ENCODE data around the gene SURF4.

Gene SURF4

DNA sequence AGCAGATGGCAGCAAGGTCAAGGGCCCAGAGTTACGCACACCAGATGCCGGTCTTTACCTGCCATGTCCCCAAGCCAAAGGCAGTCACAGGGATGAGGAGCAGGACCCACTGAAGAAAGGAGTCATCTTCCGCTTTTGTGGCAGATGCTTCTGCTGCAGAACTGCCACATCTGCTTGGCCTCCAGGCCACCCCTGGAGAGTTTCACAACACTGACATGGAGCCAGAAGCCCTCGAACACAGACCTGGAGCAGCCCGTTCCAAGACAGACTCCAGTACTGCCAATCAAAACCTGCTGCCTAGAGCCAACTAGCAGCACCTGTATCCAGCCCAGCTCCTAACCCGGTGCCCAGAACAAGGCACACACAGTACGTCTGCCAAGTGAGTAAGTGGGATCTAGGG is 21.1 kb downstream of the SURF4 start:
- Histone ChIP-seq H3K27me3 (ENCODE audit: insufficient read depth, low read depth, severe bottlenecking) (no peaks in the 10 kb centered on the region), H3K36me3 (peaks cover 55% of the 10 kb centered on the region)
- DNase-seq, result peak; percentile 34

DNA sequence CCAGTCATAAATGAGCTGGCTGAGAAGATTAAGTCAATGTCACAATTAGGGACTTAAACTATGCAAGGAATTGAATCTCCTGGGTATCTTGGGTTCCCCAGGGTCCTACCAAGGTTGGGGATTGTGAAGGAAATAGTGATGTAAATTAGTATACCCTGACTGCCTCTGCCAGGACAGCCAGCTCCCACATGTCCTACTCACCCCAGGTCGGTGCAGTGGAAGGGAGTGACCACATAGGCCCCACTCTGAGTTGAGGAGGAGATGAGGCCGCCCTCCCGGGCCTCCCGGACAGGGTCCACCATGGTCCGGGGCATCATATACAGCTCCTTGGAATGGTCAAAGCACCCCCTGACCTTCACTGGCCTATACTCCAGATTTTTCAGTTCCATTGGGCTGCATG is 22.3 kb downstream of the SURF4 start:
- Histone ChIP-seq H3K9me3 (ENCODE audit: severe bottlenecking) (no peaks in the 10 kb centered on the region), H3K4me3 (ENCODE audit: low read depth, low read length) (no peak overlapping the region), H3K27ac (peak overlapping the region; percentile 63), H3K36me3 (peaks cover 59% of the 10 kb centered on the region), H3K27me3 (ENCODE audit: insufficient read depth, low read depth, severe bottlenecking) (no peaks in the 10 kb centered on the region)
- DNase-seq, result no peak
- TF ChIP-seq, protein P1, sequence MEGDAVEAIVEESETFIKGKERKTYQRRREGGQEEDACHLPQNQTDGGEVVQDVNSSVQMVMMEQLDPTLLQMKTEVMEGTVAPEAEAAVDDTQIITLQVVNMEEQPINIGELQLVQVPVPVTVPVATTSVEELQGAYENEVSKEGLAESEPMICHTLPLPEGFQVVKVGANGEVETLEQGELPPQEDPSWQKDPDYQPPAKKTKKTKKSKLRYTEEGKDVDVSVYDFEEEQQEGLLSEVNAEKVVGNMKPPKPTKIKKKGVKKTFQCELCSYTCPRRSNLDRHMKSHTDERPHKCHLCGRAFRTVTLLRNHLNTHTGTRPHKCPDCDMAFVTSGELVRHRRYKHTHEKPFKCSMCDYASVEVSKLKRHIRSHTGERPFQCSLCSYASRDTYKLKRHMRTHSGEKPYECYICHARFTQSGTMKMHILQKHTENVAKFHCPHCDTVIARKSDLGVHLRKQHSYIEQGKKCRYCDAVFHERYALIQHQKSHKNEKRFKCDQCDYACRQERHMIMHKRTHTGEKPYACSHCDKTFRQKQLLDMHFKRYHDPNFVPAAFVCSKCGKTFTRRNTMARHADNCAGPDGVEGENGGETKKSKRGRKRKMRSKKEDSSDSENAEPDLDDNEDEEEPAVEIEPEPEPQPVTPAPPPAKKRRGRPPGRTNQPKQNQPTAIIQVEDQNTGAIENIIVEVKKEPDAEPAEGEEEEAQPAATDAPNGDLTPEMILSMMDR (IDR thresholded peaks at IDR 0.05; ENCODE audit: low read depth, low read length), result no peak

More for the DNA sequence above, 21.1 kb downstream of the SURF4 start:
- TF ChIP-seq, protein P1 (IDR thresholded peaks at IDR 0.05; ENCODE audit: low read depth, low read length), result no peak
- Histone ChIP-seq H3K9me3 (ENCODE audit: severe bottlenecking) (no peaks in the 10 kb centered on the region), H3K4me3 (ENCODE audit: low read depth, low read length) (no peak overlapping the region), H3K27ac (peak overlapping the region; percentile 63)

DNA sequence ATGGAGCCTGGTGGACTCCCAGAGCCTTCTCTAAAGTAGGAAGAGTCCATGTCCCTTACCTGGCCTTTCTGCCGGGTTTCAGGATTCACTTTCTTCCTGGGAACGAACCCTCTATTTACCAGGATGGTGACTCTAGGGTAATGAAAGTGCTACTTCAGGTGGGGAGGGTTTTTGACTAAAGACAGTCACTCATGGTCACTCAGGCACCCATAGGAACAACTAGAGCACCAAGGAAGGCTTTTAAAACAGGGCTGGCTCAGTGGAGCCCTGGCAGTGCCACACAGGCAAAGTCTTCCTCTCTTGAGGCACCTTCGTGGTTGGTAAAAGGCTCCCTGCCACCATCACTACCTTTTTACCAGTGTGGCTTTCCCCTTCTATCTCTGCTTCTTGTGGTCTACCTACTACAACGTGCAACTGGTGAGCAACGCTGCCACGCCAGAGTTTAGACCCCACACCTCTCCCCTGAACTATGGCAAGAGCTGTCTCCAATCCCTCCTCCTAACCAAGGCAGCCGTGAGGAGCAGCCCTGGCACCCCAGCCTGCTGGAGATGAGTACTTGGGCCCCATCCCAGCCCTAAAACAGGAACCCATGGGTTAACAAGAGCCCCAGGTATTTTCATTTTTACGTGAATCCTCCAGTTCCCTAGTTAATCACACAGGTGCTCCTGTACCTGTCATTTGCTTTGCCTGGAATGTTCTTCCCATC is 23.1 kb downstream of the SURF4 start:
- H3K27ac ChIP-seq, result peak overlapping the region; percentile 63; the same call in 1 of the 2 replicates
- H3K4me3 ChIP-seq (ENCODE audit: low read depth, low read length), result no peak overlapping the region
- peaks cover 62% of the 10 kb centered on the region for H3K36me3 ChIP-seq
- no peaks in the 10 kb centered on the region for H3K9me3 ChIP-seq (ENCODE audit: severe bottlenecking)
- TF ChIP-seq, protein P1 (IDR thresholded peaks at IDR 0.05; ENCODE audit: low read depth, low read length), result no peak
- DNase-seq, result no peak
- no peaks in the 10 kb centered on the region for H3K27me3 ChIP-seq (ENCODE audit: insufficient read depth, low read depth, severe bottlenecking)

DNA sequence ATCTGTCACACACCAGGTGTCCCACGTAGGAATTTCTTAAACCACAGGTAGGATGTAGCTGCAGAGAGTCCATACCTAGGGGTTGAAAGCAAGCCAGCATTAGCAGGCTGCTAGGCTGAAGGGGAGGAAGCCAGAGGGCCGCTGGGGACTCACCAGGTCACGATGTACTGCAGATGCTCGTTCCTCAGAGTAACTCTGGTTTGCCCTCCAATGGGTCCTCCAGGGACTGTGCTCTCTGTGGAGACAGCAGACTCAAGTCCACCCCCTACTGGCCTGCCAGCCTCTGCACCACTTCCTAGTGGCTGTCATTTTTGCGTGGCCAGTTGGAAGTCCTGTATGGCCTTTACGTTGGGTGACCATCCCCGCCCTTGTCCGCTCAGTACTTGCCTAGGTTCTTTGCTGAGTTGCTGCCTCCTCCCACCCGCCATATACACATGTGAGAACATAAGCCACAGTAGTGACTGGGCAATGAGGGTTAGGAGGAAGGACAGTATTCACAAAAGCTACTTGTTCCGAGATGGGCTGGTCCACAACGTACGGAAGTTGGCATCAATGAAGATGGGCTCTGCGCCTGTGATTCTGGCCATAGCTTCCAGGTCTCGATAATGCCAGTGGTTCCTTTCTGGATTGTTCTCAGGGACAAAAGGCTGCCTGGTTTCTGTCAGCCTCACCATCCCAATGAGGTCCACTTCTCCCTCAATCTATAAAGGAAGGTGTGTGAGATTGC is 23.8 kb downstream of the SURF4 start:
- Histone ChIP-seq H3K36me3 (peaks cover 58% of the 10 kb centered on the region), H3K4me3 (ENCODE audit: low read depth, low read length) (no peak overlapping the region), H3K9me3 (ENCODE audit: severe bottlenecking) (no peaks in the 10 kb centered on the region), H3K27me3 (ENCODE audit: insufficient read depth, low read depth, severe bottlenecking) (no peaks in the 10 kb centered on the region), H3K27ac (no peak overlapping the region)
- TF ChIP-seq, protein P1 (IDR thresholded peaks at IDR 0.05; ENCODE audit: low read depth, low read length), result peak; percentile 92
- DNase-seq, result peak; percentile 80

DNA sequence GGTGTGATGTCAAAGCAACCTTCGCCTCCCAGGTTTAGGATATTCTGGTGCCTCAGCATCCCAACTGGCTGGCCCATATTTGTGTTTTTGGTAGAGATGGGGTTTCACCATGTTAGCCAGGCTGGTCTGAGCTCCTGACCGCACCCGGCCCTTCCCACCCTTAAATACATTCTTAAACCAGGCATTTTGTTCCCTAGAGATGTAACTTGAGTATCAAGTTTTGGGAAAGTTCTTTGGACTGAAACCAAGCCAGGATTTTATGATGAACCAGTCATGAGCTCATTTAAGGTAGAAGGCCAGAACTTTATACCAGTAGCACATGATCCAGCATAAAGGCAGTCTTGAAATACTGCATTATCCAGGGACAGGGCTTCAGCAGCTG is 24.3 kb downstream of the SURF4 start:
- H3K36me3 ChIP-seq, result peaks cover 58% of the 10 kb centered on the region
- H3K27me3 ChIP-seq (ENCODE audit: insufficient read depth, low read depth, severe bottlenecking), result no peaks in the 10 kb centered on the region
- no peak overlapping the region for H3K27ac ChIP-seq
- no peak overlapping the region for H3K4me3 ChIP-seq (ENCODE audit: low read depth, low read length)
- no peak for DNase-seq
- H3K9me3 ChIP-seq (ENCODE audit: severe bottlenecking), result no peaks in the 10 kb centered on the region
- TF ChIP-seq, protein P1 (IDR thresholded peaks at IDR 0.05; ENCODE audit: low read depth, low read length), result no peak

Measured in WERI-Rb-1 (cell line).